Measurements from ENCODE around the gene MRPS27.

The MRPS27 gene

GRCh38 chr5:72319976-72320752 is at the start of gene MRPS27, which contains the start of gene PTCD2:
Gene MRPS27 (minus strand): TSS chr5:72320240. CDS start chr5:72320221, 19 bp downstream.
Gene PTCD2 (plus strand): TSS chr5:72320373. CDS start chr5:72320383, 10 bp downstream.
- DNase-seq = peak; percentile 93 to 95

GRCh38 chr5:72369711-72370110 is 49.7 kb upstream of the MRPS27 start:
- DNase-seq = no peak

- DNase-seq = no peak
Observed at GRCh38 chr5:72369301-72369700, 49.3 kb upstream of the MRPS27 start.

- DNase-seq = no peak
Observed at GRCh38 chr5:72368271-72368670, 48.2 kb upstream of the MRPS27 start.

GRCh38 chr5:72366324-72366976 is 46.4 kb upstream of the MRPS27 start:
- DNase-seq = peak; percentile 78 to 82

GRCh38 chr5:72364951-72365350 is 44.9 kb upstream of the MRPS27 start:
- no peak for DNase-seq

GRCh38 chr5:72364171-72364570 is 44.1 kb upstream of the MRPS27 start:
- no peak for DNase-seq

GRCh38 chr5:72363166-72363802 is 43.2 kb upstream of the MRPS27 start:
- no peak for DNase-seq

- DNase-seq = no peak
Observed at GRCh38 chr5:72359886-72360285, 39.8 kb upstream of the MRPS27 start.

GRCh38 chr5:72358925-72359324 is 38.9 kb upstream of the MRPS27 start:
- DNase-seq = no peak

GRCh38 chr5:72356361-72356760 is 36.3 kb upstream of the MRPS27 start:
- no peak for DNase-seq

- no peak for DNase-seq
Observed at GRCh38 chr5:72355706-72356299, 35.8 kb upstream of the MRPS27 start.

GRCh38 chr5:72353046-72353445 is 33.0 kb upstream of the MRPS27 start:
- DNase-seq = no peak

GRCh38 chr5:72352616-72353015 is 32.6 kb upstream of the MRPS27 start:
- DNase-seq = peak in 1 of 2 experiments; percentile 2

GRCh38 chr5:72351376-72351775 is 31.3 kb upstream of the MRPS27 start:
- DNase-seq = no peak

GRCh38 chr5:72347801-72348308 is 27.8 kb upstream of the MRPS27 start:
- DNase-seq = no peak

- no peak for DNase-seq
Observed at GRCh38 chr5:72346398-72346797, 26.4 kb upstream of the MRPS27 start.

GRCh38 chr5:72338689-72339209 is 18.7 kb upstream of the MRPS27 start:
- DNase-seq = no peak

GRCh38 chr5:72337159-72337558 is 17.1 kb upstream of the MRPS27 start:
- no peak for DNase-seq

- DNase-seq = no peak
Observed at GRCh38 chr5:72330712-72331111, 10.7 kb upstream of the MRPS27 start.

- no peak for DNase-seq
Observed at GRCh38 chr5:72328172-72328571, 8.1 kb upstream of the MRPS27 start.

GRCh38 chr5:72326306-72326649 is 6.2 kb upstream of the MRPS27 start:
- no peak for DNase-seq

All from AML-193 (cell line).